HCEC 1CT (cell line): ENCODE measurements around the gene ZNF526.
"Not testable (repeated sequence)": the region's sequence is repeated elsewhere in the genome, so short reads cannot be mapped to it uniquely, and the experiment has no call there.

Experiments
- DNase-seq: peaks from one replicate; pipeline ENCODE4 v3.0.0-alpha.2; 2017

ZNF526 gene

DNA sequence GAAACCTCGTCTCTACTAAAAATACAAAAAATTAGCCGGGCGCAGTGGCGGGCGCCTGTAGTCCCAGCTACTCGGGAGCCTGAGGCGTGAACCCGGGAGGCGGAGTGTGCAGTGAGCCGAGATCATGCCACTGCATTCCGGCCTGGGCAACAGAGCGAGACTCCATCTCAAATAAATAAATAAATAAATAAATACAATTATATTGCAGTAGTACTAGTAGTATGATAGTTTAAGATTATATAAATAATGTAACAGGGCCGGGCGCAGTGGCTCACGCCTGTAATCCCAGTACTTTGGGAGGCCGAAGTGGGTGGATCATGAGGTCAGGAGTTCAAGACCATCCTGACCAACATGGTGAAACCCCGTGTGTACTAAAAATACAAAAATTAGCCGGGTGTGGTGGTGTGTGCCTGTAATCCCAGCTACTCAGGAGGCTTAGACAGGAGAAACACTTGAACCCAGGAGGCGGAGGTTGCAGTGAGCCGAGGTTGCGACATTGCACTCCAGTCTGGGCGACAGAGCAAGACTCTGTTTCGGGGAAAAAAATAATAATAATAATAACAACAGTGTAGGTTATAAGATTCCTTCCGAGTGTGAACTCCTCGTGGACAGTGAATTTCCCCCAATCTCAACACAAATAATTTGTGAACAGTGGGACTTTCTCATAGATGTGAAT, 47.0 kb downstream of the ZNF526 start:
- not testable (repeated sequence) for DNase-seq

- no peak for DNase-seq
Observed at GRCh38 chr19:42267644-42268141, 47.6 kb downstream of the ZNF526 start.

- peak; percentile 99 for DNase-seq
Observed at GRCh38 chr19:42268142-42268703, 48.1 kb downstream of the ZNF526 start.

DNA sequence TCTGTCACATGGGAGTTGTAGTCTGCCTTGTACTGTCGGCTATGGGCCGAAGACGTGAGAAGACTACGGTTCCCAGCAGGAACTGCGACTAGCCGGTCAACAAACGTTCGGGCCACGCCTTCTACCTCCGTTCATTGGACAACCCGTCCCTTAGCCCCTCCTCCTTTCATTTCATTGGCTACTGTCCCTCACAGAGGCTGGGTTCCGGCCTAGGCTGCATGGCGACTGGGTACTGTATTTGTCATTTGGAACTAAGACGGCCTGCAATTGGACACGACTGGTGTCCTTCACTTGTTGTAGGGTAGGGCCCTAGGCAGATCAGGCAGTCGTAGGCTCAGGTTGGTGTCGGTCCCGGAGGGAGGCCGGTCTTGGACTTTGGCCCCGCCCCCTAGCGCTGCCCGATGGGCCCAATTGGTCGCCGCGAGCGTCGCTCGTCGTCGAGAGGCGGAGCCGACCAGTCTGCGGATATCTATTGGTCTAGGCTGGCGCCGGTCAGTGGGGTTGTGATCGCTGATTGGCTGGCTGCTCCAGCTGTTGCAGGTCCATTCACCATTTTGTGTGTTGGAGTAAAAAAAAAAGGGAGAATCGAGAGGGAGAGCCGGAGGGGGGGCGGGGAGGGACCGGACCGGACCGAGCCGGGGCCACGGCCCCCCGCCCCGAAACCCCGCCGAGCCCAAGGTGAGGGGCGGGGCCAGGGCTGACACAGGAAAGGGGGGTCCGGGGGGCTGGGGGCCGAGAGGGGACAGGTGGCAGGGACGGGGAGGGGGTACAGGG, 48.8 kb downstream of the ZNF526 start, which contains the start of gene CIC:
TSS of gene CIC (plus strand) at position 549 of the 774 bp plus-strand sequence. CDS start 2,532 bp downstream, outside the sequence.
- DNase-seq = peak; percentile 100

- no peak for DNase-seq
Observed at GRCh38 chr19:42269478-42270345, 49.6 kb downstream of the ZNF526 start.

GRCh38 chr19:42270346-42271044, 50.4 kb downstream of the ZNF526 start:
- DNase-seq = peak; percentile 78

- no peak for DNase-seq
Observed at GRCh38 chr19:42271045-42271419, 50.9 kb downstream of the ZNF526 start.

GRCh38 chr19:42271861-42272534, 51.9 kb downstream of the ZNF526 start:
- no peak for DNase-seq

DNA sequence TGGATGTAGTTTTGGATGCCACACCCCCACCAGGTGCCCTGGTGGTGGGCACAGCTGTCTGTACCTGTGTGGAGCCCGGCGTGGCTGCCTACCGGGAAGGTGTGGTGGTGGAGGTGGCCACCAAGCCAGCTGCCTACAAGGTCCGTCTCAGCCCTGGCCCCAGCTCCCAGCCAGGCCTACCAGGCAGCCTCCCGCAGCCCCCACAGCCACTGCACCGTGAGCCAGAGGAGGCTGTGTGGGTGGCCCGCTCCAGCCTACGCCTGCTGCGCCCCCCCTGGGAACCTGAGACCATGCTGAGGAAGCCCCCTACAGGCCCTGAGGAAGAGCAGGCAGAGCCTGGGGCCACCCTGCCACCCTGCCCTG, 52.4 kb downstream of the ZNF526 start:
- no peak for DNase-seq

GRCh38 chr19:42272989-42273406, 52.9 kb downstream of the ZNF526 start:
- no peak for DNase-seq

DNA sequence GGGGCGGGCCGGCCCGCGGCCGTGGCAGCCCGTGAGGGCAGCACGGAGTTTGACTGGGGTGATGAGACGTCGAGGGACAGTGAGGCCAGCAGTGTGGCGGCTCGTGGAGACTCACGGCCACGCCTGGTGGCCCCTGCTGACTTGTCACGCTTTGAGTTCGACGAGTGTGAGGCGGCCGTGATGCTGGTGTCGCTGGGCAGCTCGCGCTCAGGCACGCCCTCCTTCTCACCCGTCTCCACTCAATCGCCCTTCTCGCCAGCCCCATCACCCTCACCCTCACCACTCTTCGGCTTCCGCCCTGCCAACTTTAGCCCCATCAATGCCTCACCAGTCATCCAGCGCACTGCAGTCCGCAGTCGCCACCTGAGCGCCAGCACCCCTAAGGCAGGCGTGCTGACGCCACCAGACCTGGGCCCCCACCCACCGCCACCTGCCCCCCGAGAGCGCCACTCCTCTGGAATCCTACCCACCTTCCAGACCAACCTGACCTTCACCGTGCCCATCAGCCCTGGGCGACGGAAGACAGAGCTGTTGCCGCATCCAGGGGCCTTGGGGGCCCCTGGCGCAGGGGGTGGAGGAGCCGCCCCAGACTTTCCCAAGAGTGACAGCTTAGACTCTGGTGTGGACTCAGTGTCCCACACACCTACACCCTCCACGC, 53.4 kb downstream of the ZNF526 start:
- no peak for DNase-seq

- no peak for DNase-seq
Observed at GRCh38 chr19:42274065-42274682, 54.1 kb downstream of the ZNF526 start.

- DNase-seq = no peak
Observed at GRCh38 chr19:42275103-42275502, 55.0 kb downstream of the ZNF526 start.

DNA sequence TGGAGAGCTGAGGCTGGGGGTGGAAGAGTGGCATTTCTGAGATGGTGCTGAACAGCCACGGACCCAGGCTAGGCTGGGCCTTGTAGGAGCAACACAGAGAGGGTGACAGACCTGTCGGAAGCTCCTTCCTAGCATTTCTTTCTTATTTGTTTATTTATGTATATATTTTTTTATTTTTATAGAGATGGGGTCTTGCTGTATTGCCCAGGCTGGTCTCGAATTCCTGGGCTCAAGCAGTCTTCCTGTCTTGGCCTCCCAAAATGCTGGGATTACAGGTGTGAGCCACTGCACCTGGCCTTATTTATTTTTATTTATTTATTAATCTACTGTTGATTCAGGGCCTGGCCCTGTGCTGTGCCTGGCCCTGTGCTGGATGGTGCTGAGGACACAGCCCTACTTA, 55.4 kb downstream of the ZNF526 start:
- DNase-seq = no peak

DNA sequence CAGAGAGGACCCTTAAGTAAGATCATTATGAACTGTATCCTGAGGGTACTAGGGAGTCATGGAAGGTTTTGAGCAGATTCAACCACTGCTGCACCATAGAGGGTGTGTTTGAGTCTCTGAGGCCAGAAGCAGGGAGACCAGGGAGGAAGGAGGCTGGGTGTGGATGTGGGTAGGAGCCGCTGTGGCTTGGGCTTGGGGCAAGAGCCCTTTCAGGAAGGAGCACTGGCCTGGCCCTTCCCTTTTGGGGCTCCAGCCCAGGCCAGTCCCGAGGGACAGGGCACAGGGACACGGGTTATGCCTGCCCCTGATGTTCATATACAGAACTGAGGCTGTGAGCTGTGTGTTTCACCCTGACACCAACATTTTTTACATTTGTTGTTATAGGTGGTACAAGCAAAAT, 56.2 kb downstream of the ZNF526 start:
- no peak for DNase-seq

DNA sequence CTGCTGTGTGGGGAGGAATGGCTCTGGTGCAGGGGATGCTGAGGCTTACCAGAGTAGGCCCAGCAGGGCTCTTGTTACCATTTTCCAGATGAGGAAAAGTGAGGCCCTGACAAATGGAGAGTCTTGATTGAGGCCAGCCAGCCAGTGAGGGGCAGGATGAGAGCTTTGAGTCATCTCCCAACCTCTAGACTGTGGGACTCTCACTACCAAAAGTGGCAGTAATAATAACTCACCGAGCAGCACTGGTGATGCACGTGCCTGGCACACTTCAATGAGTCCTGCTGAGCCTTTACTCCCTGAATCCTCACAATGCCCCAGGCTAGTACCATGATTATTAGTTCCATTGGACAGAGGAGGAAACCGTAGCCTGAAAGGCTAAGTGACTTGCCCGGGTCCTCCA, 56.7 kb downstream of the ZNF526 start:
- no peak for DNase-seq
